GM19395 (cell line): ENCODE measurements around the gene SLC25A45.

Source experiments
- ATAC-seq: cut with Tn5 transposase; IDR thresholded peaks from one replicate; pipeline ENCODE4 v1.9.1; 2021; ENCODE audit warnings: mild to moderate bottlenecking, moderate library complexity; ENCODE audit not compliant: unreplicated experiment

SLC25A45 gene, protein sequence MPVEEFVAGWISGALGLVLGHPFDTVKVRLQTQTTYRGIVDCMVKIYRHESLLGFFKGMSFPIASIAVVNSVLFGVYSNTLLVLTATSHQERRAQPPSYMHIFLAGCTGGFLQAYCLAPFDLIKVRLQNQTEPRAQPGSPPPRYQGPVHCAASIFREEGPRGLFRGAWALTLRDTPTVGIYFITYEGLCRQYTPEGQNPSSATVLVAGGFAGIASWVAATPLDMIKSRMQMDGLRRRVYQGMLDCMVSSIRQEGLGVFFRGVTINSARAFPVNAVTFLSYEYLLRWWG

DNA sequence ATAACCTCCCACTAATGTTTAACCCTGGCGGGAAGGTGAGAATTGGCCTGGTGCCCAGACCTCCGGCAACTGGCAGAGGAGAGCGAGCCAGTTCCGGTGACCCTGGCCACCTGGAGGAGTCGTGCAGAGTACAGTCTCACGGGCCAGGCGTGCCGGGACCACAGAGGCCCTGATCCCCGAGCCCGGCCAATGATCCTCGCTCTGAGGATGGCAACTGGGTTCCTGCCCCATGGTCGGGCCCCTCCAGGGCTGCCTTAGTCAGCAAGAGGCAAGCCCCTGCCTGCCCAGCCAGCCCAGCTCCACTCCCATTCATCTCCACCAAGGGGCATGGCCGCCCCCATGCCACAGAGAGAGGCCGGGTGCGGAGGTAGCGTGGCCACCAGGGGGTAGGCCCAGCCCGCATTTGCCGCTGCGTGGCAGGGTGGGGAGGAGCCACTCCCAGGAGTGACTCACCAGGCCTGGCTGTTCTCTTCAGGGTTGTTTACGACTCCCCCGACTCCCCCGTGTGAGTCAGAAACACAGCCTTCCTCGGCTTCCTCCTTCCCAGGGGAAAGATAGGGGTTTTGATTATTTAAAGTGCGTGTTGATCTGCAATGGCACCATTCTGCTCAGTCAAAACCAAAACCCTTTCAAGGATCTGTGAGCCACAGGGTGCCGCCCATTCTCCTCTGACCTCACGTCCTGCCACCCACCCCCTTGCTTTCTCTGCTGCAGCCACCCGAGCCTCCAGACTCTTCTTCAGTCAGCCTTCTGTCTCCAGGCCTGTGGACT lies at the start of gene SLC25A45:
SLC25A45 (minus strand) TSS at position 614 of the 771 bp plus-strand sequence. CDS start 695 bp downstream, outside the sequence.
- ATAC-seq = peak; percentile 61

DNA sequence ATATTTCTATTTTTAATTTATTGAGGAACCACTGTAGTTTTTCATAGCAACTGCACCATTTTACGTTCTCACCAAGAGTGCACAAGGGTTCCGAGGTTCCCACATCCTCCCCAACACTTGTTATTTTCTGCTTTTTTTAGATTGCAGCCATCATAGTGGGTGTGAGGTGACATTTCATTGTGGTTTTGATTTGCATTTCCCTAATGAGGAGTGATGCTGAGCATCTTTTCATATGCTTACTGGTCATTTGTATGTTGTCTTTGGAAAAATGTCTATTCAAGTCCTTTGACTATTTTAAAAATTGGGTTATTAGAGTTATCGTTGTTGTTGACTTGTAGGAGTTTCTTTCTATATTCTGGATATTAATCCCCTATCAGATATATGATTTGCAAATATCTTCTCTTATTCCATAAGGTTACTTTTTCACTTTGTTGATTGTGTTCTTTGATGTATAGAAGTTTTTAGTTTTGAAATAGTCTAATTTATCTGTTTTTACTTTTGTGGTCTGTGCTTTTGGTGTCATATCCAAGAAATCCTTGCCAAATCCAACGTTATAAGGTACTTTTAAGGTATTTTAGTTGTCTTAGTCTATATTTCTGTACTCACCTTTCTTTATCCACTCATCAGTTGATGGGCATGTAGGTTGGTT lies 49.1 kb upstream of the SLC25A45 start:
- ATAC-seq = no peak

DNA sequence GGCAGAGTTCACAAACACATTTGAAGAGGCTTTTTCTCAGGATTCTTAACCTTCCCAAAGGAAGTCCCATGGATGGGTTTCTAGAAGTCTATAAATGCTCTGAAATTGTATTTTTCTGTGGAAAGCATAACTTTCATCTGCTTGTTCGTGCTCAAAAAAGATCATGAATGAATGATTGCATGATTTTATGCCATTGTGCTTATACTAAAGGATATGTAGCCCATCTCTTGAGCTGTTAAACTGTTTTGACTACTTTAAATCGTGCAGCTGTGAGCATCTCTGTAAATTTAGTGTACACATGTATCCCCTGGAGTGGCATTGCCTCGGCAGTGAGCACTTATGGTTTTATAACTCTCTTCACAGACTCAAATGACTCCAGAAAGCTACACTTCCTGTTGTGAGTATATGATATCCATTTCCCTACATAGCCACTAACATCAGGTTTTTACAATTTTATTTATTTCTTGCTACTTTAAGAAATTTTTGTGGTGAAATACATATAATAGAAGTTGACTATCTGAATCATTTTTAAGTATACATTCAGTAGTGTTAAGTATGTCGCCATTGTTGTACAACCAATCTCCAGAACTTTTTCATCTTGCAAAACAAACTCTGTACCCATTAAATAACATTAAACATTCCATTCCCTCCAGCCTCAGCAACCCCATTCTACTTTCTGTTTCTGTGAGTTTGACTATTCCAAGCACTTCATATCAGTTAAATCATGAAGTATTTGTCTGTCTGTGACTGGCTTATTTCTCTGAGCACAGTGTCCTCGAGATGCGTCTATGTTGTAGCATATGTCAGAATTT lies 48.2 kb upstream of the SLC25A45 start:
- ATAC-seq = no peak

DNA sequence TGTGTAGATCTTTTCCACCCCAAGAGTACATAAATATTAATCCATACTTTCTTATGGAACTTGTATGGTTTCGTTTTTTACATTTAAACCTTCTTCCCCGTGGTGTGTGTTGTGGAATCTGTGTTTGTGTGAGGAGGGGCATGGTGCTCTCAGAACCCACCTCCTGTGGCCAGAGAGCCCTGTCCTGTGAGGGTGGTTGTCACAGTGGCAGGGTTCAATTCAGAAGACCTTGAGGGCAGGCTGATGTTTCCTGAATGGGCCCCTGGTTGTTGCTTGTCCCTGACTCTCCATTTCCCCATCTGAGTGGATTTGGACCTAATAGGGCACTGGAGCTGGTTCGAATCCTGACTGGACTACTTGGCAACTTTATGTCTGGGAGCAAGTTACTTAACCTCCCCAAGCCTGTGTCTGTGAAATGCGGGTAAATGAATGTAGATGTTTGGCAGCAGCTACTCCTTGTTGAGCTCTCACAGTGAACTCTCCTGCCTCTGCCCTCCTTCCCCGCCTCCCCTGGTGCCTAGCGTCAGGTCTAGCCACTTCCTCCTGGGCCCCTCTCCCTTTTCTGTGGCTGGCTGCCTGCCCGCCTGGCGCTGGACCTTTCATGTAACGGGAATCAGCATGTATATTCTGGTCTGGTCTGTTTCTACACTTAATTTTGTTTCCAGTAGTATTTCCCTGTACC lies 47.4 kb upstream of the SLC25A45 start:
- ATAC-seq = no peak

DNA sequence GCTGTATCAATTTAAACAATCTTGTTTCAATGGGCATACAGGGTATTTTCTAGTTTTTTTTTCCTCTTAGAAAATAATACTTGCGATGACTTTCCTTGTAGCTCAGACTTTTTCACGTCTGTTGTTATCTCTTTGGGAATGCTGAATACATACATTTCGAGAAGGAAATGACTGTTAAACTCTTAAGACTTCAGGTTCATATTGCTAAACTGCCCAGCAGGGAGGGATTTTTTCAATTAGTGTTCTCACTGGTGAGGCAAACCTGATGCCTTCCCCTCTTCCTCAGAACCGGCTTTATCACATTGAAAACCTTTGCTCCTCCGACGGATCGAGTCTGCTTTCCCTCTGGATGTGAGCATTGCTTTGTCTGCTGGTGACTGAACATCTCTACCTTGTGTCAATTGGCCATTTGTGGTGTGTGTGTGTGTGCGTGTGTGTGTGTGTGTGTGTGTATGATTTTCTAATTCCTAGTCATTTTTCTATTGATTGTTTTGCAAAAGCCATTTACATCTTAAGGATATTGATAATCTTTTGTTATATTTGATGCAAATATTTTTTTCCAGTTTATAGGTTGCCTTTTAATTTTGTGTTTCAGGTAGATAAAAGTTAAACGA lies 46.7 kb upstream of the SLC25A45 start:
- no peak for ATAC-seq

DNA sequence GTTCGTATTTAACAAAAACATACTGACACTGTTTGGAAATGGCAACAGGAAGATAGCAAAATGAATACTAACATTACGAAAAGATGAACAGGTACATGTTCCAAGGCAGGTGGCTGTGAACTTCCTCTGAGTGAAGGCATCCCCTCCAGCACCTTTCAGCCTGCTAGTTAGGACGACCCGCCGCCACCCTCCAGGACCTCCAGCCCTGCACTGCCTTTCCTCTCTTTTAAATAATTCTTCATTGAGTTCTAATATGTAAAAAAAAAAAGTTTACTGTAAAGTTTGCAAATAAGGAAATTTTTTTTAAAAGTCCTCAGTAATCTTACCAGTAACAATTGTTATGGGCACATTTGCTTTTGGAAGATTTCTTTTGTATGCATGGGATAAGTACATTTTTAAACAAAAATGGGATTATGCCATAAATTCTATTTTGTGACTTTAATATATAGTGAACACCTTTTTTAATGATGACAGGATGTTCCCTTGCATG lies 46.2 kb upstream of the SLC25A45 start:
- ATAC-seq = no peak

DNA sequence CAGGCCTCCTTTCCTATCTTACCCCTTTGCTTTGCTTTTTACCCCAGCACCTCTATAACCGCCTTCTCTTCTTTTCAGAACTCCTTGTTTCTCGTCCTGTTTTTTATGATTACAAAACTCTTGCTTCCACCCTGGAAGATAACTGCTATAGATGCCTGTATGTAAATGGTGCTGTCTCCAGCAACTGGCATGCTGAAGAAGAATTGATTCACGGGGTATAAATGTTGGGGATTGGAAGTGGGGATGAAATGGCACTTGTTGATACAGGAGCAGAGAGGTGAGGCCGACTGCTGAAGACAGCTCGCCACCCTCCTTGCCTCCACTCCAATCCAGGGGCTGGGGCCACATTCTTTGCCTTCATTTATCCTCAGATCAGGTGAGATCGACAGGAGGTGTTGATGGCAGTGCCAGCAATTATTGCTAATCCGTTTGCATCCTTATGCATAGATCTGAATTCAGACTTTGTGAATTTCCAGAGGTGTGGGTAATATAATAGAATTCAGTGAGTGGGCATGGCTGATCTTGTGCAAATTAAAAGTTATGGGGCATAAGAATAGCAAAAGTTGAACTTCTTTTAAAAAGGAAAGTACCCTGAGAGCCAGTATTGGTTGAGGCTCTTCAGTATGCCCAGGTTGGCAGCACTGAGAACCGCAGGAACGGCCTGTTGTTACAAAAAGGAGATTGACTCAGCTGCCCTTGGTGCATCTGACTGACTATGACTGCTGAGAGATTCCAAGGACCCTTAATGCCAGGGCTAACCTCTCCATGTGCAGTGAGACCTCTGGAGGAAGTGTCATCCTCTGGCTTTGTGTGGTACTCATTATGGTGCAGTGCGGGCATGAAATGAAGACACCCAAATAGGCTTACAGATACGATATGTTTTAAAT lies 45.5 kb upstream of the SLC25A45 start:
- no peak for ATAC-seq

DNA sequence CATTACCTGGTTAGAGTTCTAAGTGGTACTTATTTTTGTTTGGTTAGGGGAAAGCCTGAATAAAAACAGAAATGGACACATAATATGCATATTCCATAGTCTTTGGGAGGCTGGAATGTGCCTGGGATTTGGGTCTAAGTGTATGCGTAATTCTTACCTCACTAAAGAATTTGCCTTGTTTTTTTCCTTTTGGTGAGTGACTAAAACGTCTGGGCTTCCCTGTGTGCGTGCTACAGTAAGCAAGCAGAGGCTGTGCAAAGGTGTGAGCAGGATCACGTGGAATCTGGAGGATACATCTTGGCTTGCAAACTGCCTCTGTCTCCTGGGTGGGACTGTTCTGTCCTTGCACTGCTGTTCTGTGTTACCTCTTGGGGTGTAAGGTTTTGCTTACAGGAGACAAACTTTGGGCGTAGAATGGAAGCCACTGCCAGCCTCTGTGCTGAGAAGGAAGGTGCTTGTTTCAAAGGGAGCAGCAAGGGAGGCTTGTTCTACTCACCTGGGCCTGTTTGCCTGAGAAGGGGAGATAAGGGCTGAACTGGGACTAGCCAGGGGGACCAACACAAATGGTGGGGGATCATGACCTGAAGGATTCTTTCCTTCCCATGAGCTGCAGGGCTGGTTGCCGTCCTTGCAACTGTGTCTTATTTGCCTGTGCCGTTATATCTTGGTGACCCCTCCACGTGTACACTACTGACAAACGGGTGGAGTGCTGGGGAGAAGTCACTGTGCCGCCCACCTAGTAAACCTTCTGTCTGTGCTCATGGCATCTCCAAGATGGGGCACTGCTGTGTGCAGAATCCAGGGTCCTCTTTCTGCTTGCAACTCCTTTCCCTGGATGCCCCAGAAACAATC lies 44.6 kb upstream of the SLC25A45 start:
- no peak for ATAC-seq

DNA sequence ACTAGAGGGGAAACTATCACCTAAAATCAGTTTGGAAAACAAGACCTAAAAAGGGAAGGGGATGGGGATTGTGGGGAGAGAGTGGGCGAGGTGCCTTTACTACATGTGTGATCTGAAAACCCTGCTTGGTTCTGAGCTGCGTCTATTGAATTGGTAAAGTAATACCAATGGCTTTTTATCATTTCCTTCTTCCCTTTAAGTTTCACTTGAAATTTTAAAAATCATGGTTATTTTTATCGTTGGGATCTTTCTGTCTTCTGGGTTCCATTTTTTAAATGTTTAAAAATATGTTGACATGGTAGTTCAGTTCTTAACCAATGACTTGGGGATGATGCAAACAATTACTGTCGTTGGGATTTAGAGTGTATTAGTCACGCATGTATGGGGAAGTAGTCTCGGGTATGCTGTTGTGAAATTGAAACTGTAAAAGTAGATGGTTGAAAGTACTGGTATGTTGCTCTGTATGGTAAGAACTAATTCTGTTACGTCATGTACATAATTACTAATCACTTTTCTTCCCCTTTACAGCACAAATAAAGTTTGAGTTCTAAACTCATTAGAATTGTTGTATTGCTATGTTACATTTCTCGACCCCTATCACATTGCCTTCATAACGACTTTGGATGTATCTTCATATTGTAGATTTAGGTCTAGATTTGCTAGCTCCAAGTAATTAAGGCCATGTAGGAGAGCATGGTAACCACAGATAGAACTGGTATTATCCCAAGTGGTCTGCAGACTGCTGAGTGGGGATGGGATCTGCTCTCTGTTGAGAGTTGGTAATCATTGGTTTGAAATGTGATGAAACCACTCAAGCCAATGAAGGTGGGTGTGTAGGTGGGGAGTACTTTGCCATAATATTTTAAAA lies 43.8 kb upstream of the SLC25A45 start:
- no peak for ATAC-seq

DNA sequence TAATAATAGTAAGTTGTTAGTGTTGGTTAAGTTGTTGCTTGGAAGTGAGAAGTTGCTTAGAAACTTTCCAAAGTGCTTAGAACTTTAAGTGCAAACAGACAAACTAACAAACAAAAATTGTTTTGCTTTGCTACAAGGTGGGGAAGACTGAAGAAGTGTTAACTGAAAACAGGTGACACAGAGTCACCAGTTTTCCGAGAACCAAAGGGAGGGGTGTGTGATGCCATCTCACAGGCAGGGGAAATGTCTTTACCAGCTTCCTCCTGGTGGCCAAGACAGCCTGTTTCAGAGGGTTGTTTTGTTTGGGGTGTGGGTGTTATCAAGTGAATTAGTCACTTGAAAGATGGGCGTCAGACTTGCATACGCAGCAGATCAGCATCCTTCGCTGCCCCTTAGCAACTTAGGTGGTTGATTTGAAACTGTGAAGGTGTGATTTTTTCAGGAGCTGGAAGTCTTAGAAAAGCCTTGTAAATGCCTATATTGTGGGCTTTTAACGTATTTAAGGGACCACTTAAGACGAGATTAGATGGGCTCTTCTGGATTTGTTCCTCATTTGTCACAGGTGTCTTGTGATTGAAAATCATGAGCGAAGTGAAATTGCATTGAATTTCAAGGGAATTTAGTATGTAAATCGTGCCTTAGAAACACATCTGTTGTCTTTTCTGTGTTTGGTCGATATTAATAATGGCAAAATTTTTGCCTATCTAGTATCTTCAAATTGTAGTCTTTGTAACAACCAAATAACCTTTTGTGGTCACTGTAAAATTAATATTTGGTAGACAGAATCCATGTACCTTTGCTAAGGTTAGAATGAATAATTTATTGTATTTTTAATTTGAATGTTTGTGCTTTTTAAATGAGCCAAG lies 42.9 kb upstream of the SLC25A45 start:
- no peak for ATAC-seq

DNA sequence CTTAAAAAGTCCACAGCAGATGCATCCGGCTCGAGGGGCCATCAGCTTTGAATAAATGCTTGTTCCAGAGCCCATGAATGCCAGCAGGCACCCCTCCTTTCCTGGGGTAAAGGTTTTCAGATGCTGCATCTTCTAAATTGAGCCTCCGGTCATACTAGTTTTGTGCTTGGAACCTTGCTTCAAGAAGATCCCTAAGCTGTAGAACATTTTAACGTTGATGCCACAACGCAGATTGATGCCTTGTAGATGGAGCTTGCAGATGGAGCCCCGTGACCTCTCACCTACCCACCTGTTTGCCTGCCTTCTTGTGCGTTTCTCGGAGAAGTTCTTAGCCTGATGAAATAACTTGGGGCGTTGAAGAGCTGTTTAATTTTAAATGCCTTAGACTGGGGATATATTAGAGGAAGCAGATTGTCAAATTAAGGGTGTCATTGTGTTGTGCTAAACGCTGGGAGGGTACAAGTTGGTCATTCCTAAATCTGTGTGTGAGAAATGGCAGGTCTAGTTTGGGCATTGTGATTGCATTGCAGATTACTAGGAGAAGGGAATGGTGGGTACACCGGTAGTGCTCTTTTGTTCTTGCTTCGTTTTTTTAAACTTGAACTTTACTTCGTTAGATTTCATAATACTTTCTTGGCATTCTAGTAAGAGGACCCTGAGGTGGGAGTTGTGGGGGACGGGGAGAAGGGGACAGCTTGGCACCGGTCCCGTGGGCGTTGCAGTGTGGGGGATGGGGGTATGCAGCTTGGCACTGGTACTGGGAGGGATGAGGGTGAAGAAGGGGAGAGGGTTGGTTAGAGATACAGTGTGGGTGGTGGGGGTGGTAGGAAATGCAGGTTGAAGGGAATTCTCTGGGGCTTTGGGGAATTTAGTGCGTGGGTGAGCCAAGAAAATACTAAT lies 42.0 kb upstream of the SLC25A45 start:
- no peak for ATAC-seq

DNA sequence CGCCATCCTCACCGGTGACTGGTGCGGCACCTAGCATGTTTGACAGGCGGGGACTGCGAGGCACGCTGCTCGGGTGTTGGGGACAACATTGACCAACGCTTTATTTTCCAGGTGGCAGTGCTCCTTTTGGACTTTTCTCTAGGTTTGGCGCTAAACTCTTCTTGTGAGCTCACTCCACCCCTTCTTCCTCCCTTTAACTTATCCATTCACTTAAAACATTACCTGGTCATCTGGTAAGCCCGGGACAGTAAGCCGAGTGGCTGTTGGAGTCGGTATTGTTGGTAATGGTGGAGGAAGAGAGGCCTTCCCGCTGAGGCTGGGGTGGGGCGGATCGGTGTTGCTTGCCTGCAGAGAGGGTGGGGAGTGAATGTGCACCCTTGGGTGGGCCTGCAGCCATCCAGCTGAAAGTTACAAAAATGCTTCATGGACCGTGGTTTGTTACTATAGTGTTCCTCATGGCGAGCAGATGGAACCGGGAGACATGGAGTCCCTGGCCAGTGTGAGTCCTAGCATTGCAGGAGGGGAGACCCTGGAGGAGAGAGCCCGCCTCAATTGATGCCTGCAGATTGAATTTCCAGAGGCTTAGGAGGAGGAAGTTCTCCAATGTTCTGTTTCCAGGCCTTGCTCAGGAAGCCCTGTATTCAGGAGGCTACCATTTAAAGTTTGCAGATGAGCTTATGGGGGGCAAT lies 41.2 kb upstream of the SLC25A45 start:
- ATAC-seq = no peak

DNA sequence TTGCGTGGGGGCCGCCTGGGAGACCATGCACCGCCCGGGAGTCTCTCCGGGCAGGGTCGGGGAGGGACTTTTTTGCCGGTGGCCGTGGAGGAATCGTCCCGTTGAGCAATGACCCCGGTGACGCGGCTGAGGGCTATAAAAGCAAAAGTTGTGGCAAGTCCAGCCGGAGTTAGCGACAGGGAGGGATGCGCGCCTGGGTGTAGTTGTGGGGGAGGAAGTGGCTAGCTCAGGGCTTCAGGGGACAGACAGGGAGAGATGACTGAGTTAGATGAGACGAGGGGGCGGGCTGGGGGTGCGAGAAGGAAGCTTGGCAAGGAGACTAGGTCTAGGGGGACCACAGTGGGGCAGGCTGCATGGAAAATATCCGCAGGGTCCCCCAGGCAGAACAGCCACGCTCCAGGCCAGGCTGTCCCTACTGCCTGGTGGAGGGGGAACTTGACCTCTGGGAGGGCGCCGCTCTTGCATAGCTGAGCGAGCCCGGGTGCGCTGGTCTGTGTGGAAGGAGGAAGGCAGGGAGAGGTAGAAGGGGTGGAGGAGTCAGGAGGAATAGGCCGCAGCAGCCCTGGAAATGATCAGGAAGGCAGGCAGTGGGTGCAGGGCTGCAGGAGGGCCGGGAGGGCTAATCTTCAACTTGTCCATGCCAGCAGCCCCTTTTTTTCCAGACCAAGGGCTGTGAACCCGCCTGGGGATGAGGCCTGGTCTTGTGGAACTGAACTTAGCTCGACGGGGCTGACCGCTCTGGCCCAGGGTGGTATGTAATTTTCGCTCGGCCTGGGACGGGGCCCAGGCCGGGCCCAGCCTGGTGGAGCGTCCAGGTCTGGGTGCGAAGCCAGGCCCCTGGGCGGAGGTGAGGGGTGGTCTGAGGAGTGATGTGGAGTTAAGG lies 40.4 kb upstream of the SLC25A45 start, which contains the start of gene NEAT1:
NEAT1 (plus strand) TSS at position 166 of the 883 bp plus-strand sequence.
- ATAC-seq = no peak
